Liver (tissue), 9 donors: ENCODE data around the gene MAG. TPM values are rescaled to one million over a fixed set of nuclear protein-coding genes. Genes with fewer than 3 reads are reported as not detected.

ENCODE experiments used
- DNase-seq: peaks from one replicate; pipeline ENCODE4 v3.0.0-alpha.2; 2017; ENCODE audit warnings: low spot score
- H3K27ac ChIP-seq, 2 donors: one replicate each; pipeline ENCODE4 v1.7.0; 2013; ENCODE audit warnings: inconsistent platforms in 2 of 2, low read length in 2 of 2, control low read depth in 1 of 2, low read depth in 1 of 2, mild to moderate bottlenecking in 1 of 2
- H3K27me3 ChIP-seq, 4 donors: one replicate each; pipeline versions ENCODE4 v1.6.1 to v1.7.0; 2013; ENCODE audit warnings: low read length in 3 of 4, inconsistent platforms in 1 of 4, mild to moderate bottlenecking in 1 of 4, moderate library complexity in 1 of 4; ENCODE audit not compliant: control insufficient read depth in 4 of 4, insufficient read depth in 4 of 4
- H3K36me3 ChIP-seq, 4 donors: one replicate each; pipeline versions ENCODE4 v1.6.1 to v1.7.0; 2013; ENCODE audit warnings: low read length in 3 of 4, mild to moderate bottlenecking in 3 of 4, low read depth in 1 of 4, moderate library complexity in 1 of 4; ENCODE audit not compliant: control insufficient read depth in 4 of 4, insufficient read depth in 3 of 4
- H3K4me1 ChIP-seq, 4 donors: one replicate each; pipeline versions ENCODE4 v1.6.1 to v1.7.0; 2013; ENCODE audit warnings: low read length in 3 of 4, mild to moderate bottlenecking in 3 of 4, moderate library complexity in 1 of 4; ENCODE audit not compliant: control insufficient read depth in 4 of 4, insufficient read depth in 4 of 4
- H3K4me3 ChIP-seq, 3 donors: one replicate each; pipeline versions ENCODE4 v1.6.1 to v1.7.0; 2013; ENCODE audit warnings: low read length in 3 of 3, control low read depth in 1 of 3, low read depth in 1 of 3, mild to moderate bottlenecking in 1 of 3
- H3K9ac ChIP-seq, 2 donors: one replicate each; pipeline ENCODE4 v1.7.0; 2013; ENCODE audit warnings: low read length in 2 of 2, mild to moderate bottlenecking in 2 of 2, moderate library complexity in 2 of 2, control low read depth in 1 of 2, low read depth in 1 of 2
- H3K9me3 ChIP-seq, 4 donors: one replicate each; pipeline versions ENCODE4 v1.6.1 to v1.7.0; 2013; ENCODE audit warnings: low read length in 3 of 4; ENCODE audit not compliant: control insufficient read depth in 4 of 4
- ATF3 ChIP-seq: IDR thresholded peaks from 2 replicates; pipeline ENCODE4 v1.6.1; 2016; ENCODE audit warnings: antibody characterized with exemption
- EGR1 ChIP-seq, 2 donors: IDR thresholded peaks; 2 replicates each; pipeline ENCODE4 v1.6.1; 2016 to 2018; ENCODE audit warnings: antibody characterized with exemption in 2 of 2, low read depth in 2 of 2
- FOXA1 ChIP-seq: IDR thresholded peaks from 2 replicates; pipeline ENCODE4 v1.6.1; 2016; ENCODE audit warnings: antibody characterized with exemption
- FOXA2 ChIP-seq: IDR thresholded peaks from 2 replicates; pipeline ENCODE4 v1.6.1; 2016; ENCODE audit warnings: antibody characterized with exemption
- HNF4A ChIP-seq, 2 donors: conservative IDR thresholded peaks; 2 replicates each; pipeline ENCODE4 v1.6.1; 2016; ENCODE audit warnings: antibody characterized with exemption in 2 of 2, mild to moderate bottlenecking in 2 of 2
- HNF4G ChIP-seq: IDR thresholded peaks from 2 replicates; pipeline ENCODE4 v1.6.1; 2016; ENCODE audit warnings: antibody characterized with exemption
- JUND ChIP-seq, 2 donors: IDR thresholded peaks; 2 replicates each; pipeline ENCODE4 v1.6.1; 2016; ENCODE audit warnings: antibody characterized with exemption in 2 of 2
- NR2F2 ChIP-seq: IDR thresholded peaks from 2 replicates; pipeline ENCODE4 v1.6.1; 2016; ENCODE audit warnings: antibody characterized with exemption
- RAD21 ChIP-seq, 2 donors: IDR thresholded peaks; 2 replicates each; pipeline ENCODE4 v1.6.1; 2016; ENCODE audit warnings: antibody characterized with exemption in 2 of 2, mild to moderate bottlenecking in 2 of 2
- RXRA ChIP-seq, 2 donors: IDR thresholded peaks; 2 replicates each; pipeline ENCODE4 v1.6.1; 2017 to 2018; ENCODE audit warnings: antibody characterized with exemption in 2 of 2, mild to moderate bottlenecking in 1 of 2
- SP1 ChIP-seq: IDR thresholded peaks from 2 replicates; pipeline ENCODE4 v1.6.1; 2018; ENCODE audit warnings: antibody characterized with exemption, mild to moderate bottlenecking
- TAF1 ChIP-seq: conservative IDR thresholded peaks from 2 replicates; pipeline ENCODE4 v1.6.1; 2016; ENCODE audit warnings: antibody characterized with exemption, mild to moderate bottlenecking
- YY1 ChIP-seq: IDR thresholded peaks from 2 replicates; pipeline ENCODE4 v1.6.1; 2016; ENCODE audit warnings: antibody characterized with exemption, mild to moderate bottlenecking
- WGBS: extraction: QIAGEN DNeasy Blood & Tissue Kit; methylation state at CpG from one replicate; pipeline ENCODE4 v1.1.7; 2013; 5-methylcytosine and 5-hydroxymethylcytosine counted together
- polyA plus RNA-seq, 2 donors: library from polyadenylated mRNA; stranded (reverse) in 1 of 2; unstranded in 1 of 2; fragments of 200-250 nt in 1 of 2; fragments of >200 nt in 1 of 2; fragmentation: Nextera tagmentation in 1 of 2; extraction: Ambion mirVana in 1 of 2; gene quantifications; one replicate each; pipeline versions ENCODE4 v1.2.1 to v1.2.3, GENCODE V29; 2013 to 2015
- total RNA-seq, 2 donors: library from RNA; depleted of rRNA; stranded (reverse); fragments of >200 nt; gene quantifications; one replicate each; pipeline ENCODE4 v1.2.3, GENCODE V29; 2014
- TF ChIP-seq, protein P1 (sequence below): IDR thresholded peaks from 2 replicates; pipeline ENCODE4 v1.6.1; 2016; ENCODE audit warnings: antibody characterized with exemption, mild to moderate bottlenecking
- TF ChIP-seq, protein P2 (sequence below): fragments of 150-350 bp; IDR thresholded peaks from 2 replicates; pipeline ENCODE4 v1.5.1; 2017; ENCODE audit warnings: improper control_type of control experiment, low read depth, low read length; ENCODE audit not compliant: missing input control
- TF ChIP-seq, protein P3 (sequence below): IDR thresholded peaks from 2 replicates; pipeline ENCODE4 v1.6.1; 2016; ENCODE audit warnings: antibody characterized with exemption
- TF ChIP-seq, protein P4 (sequence below): IDR thresholded peaks from 2 replicates; pipeline ENCODE4 v1.6.1; 2016; ENCODE audit warnings: antibody characterized with exemption
- donor health status: healthy.
- donor health status: healthy.
- donor health status: healthy.
- donor health status: healthy.
- donor health status: healthy.

MAG gene
- total and polyA plus RNA-seq, 4 donors: 0.29 to 3.9 (median 0.33) TPM; not detected in 1

DNA sequence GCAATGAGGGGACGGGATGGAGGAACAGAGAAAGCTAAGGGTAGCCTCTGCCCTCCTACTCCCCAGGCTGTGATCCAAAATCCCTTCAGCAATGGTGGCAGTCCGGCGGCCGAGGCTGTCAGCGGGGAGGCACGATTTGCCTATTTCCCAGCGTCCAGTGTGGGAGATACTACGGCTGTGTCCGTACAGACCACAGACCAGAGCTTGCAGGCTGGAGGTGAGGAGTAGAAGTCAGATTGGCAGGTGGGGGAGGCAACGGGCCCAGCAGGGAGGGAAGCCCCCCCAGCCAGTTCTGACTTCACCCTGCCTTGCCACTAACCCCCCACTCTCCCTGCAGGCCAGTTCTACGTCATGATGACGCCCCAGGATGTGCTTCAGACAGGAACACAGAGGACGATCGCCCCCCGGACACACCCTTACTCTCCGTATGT lies 21.6 kb upstream of the MAG start:
- DNase-seq: no peak
- WGBS: 92% methylated on average over 16 of the region's 16 CpGs
- no peaks in the 10 kb centered on the region for H3K27me3 ChIP-seq
- peak overlapping the region in 1 of 3 donors; percentile 41 for H3K4me3 ChIP-seq
- H3K36me3 ChIP-seq: peaks cover 0 to 8% (median 6%) of the 10 kb centered on the region in 4 donors
- peaks cover 22 to 63% (median 41%) of the 10 kb centered on the region in 4 donors for H3K4me1 ChIP-seq
- peak overlapping the region; percentile 82 to 91 for H3K27ac ChIP-seq
- H3K9me3 ChIP-seq: no peaks in the 10 kb centered on the region
- H3K9ac ChIP-seq: no peak overlapping the region
- TF ChIP-seq FOXA1 (no peak), SP1 (no peak), RXRA (IDR thresholded peaks at IDR 0.05) (no peak), NR2F2 (no peak), FOXA2 (no peak), ATF3 (no peak), YY1 (no peak), HNF4G (no peak), HNF4A (conservative IDR thresholded peaks at IDR 0.05) (no peak), JUND (IDR thresholded peaks at IDR 0.05) (no peak)
- TF ChIP-seq, protein P1, sequence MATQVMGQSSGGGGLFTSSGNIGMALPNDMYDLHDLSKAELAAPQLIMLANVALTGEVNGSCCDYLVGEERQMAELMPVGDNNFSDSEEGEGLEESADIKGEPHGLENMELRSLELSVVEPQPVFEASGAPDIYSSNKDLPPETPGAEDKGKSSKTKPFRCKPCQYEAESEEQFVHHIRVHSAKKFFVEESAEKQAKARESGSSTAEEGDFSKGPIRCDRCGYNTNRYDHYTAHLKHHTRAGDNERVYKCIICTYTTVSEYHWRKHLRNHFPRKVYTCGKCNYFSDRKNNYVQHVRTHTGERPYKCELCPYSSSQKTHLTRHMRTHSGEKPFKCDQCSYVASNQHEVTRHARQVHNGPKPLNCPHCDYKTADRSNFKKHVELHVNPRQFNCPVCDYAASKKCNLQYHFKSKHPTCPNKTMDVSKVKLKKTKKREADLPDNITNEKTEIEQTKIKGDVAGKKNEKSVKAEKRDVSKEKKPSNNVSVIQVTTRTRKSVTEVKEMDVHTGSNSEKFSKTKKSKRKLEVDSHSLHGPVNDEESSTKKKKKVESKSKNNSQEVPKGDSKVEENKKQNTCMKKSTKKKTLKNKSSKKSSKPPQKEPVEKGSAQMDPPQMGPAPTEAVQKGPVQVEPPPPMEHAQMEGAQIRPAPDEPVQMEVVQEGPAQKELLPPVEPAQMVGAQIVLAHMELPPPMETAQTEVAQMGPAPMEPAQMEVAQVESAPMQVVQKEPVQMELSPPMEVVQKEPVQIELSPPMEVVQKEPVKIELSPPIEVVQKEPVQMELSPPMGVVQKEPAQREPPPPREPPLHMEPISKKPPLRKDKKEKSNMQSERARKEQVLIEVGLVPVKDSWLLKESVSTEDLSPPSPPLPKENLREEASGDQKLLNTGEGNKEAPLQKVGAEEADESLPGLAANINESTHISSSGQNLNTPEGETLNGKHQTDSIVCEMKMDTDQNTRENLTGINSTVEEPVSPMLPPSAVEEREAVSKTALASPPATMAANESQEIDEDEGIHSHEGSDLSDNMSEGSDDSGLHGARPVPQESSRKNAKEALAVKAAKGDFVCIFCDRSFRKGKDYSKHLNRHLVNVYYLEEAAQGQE: no peak
- TF ChIP-seq, protein P2, sequence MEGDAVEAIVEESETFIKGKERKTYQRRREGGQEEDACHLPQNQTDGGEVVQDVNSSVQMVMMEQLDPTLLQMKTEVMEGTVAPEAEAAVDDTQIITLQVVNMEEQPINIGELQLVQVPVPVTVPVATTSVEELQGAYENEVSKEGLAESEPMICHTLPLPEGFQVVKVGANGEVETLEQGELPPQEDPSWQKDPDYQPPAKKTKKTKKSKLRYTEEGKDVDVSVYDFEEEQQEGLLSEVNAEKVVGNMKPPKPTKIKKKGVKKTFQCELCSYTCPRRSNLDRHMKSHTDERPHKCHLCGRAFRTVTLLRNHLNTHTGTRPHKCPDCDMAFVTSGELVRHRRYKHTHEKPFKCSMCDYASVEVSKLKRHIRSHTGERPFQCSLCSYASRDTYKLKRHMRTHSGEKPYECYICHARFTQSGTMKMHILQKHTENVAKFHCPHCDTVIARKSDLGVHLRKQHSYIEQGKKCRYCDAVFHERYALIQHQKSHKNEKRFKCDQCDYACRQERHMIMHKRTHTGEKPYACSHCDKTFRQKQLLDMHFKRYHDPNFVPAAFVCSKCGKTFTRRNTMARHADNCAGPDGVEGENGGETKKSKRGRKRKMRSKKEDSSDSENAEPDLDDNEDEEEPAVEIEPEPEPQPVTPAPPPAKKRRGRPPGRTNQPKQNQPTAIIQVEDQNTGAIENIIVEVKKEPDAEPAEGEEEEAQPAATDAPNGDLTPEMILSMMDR: no peak
- TF ChIP-seq, protein P3, sequence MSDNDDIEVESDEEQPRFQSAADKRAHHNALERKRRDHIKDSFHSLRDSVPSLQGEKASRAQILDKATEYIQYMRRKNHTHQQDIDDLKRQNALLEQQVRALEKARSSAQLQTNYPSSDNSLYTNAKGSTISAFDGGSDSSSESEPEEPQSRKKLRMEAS: no peak
- TF ChIP-seq, protein P4, sequence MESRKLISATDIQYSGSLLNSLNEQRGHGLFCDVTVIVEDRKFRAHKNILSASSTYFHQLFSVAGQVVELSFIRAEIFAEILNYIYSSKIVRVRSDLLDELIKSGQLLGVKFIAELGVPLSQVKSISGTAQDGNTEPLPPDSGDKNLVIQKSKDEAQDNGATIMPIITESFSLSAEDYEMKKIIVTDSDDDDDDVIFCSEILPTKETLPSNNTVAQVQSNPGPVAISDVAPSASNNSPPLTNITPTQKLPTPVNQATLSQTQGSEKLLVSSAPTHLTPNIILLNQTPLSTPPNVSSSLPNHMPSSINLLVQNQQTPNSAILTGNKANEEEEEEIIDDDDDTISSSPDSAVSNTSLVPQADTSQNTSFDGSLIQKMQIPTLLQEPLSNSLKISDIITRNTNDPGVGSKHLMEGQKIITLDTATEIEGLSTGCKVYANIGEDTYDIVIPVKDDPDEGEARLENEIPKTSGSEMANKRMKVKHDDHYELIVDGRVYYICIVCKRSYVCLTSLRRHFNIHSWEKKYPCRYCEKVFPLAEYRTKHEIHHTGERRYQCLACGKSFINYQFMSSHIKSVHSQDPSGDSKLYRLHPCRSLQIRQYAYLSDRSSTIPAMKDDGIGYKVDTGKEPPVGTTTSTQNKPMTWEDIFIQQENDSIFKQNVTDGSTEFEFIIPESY: no peak

GRCh38 chr19:35271546-35271945 lies 20.4 kb upstream of the MAG start:
- Histone ChIP-seq H3K27me3 (no peaks in the 10 kb centered on the region), H3K4me3 (no peak overlapping the region), H3K4me1 (peaks cover 20 to 52% (median 36%) of the 10 kb centered on the region in 4 donors), H3K9ac (peak overlapping the region in 1 of 2 donors; percentile 42), H3K9me3 (no peaks in the 10 kb centered on the region), H3K36me3 (peaks cover 0 to 15% (median 10%) of the 10 kb centered on the region in 4 donors), H3K27ac (peak overlapping the region; percentile 82 to 91)
- DNase-seq: no peak
- 40% methylated on average over 7 of the region's 7 CpGs for WGBS
- TF ChIP-seq FOXA2: peak; percentile 54
- TF ChIP-seq SP1: peak; percentile 82
- TF ChIP-seq TAF1: no peak
- TF ChIP-seq, protein P4: no peak
- peak; percentile 79 for TF ChIP-seq YY1
- peak in 1 of 2 donors; percentile 35 for TF ChIP-seq EGR1 (IDR thresholded peaks at IDR 0.05; ENCODE audit: low read depth in 2 of 2)
- peak; percentile 18 for TF ChIP-seq NR2F2
- peak; percentile 51 to 70 for TF ChIP-seq HNF4A (conservative IDR thresholded peaks at IDR 0.05)
- TF ChIP-seq RAD21 (IDR thresholded peaks at IDR 0.05): peak in 1 of 2 donors; percentile 61
- TF ChIP-seq FOXA1: peak; percentile 68
- TF ChIP-seq, protein P3: peak; percentile 56
- peak; percentile 88 to 96 for TF ChIP-seq RXRA (IDR thresholded peaks at IDR 0.05)
- TF ChIP-seq, protein P2: no peak
- TF ChIP-seq JUND (IDR thresholded peaks at IDR 0.05): peak; percentile 10 to 40
- TF ChIP-seq ATF3: no peak
